Measurements from ENCODE around the gene SLC18A2. TPM values are rescaled to one million over a fixed set of nuclear protein-coding genes. Genes with fewer than 3 reads are reported as not detected.

Gene SLC18A2
- total RNA-seq, 1 experiment from 2014 or later = 4.0 TPM

GRCh38 chr10:117294039-117294645 lies 53.2 kb downstream of the SLC18A2 start:
- H3K14ac ChIP-seq (ENCODE audit: insufficient read depth, low read length) = no peak overlapping the region
- H2BK15ac ChIP-seq (ENCODE audit: low read depth, low read length) = no peak overlapping the region
- H3K4ac ChIP-seq (ENCODE audit: low read depth, low read length) = no peak overlapping the region
- Mint-ChIP-seq H3K4me3 (no peak overlapping the region), H3K4me1 (peaks cover 6 to 8% of the 10 kb centered on the region in 2 experiments; a peak in 3 of 4 replicates), H3K36me3 (ENCODE audit: insufficient read depth in 1 of 3, low read depth in 3 of 3) (peaks cover 3 to 8% (median 4%) of the 10 kb centered on the region in 3 experiments; a peak in 4 of 7 replicates), H3K9me3 (no peaks in the 10 kb centered on the region), H3K27ac (no peak overlapping the region), H3K27me3 (ENCODE audit: low read depth) (no peaks in the 10 kb centered on the region)
- no CpG with 5 or more reads among the region's 1 CpG for WGBS (ENCODE audit: extremely low coverage, insufficient read length, low lambda C conversion rate)
- H3K18ac ChIP-seq (ENCODE audit: insufficient read length, low read depth, low read length) = no peak overlapping the region
- TF ChIP-seq CTCF (conservative IDR thresholded peaks at IDR 0.05) = no peak
- no peak overlapping the region for H4K91ac ChIP-seq (ENCODE audit: insufficient read length, low read depth, low read length)
- H3K79me2 ChIP-seq (ENCODE audit: insufficient read depth, low read length) = 0 out of 2 replicates have a peak, but pooled peaks cover 1% of the 10 kb centered on the region
- H3K9me3 ChIP-seq (ENCODE audit: control insufficient read depth, low read depth, low read length) = no peaks in the 10 kb centered on the region
- H3K4me2 ChIP-seq (ENCODE audit: insufficient read depth, insufficient read length, low read length) = no peak overlapping the region
- H2BK120ac ChIP-seq (ENCODE audit: low read depth, low read length, poor library complexity, severe bottlenecking) = no peak overlapping the region
- no peak overlapping the region for H3K27ac ChIP-seq (ENCODE audit: insufficient read length, low read depth, low read length)
- no peak overlapping the region for H4K8ac ChIP-seq (replicated peaks; ENCODE audit: insufficient read length, low read depth, low read length)
- no peak overlapping the region for H3K23ac ChIP-seq (ENCODE audit: insufficient read length, low read depth, low read length)
- no peak overlapping the region for H2BK20ac ChIP-seq (ENCODE audit: low read depth, low read length, poor library complexity, severe bottlenecking)
- H3T11ph ChIP-seq (ENCODE audit: low read length) = no peak overlapping the region
- H2AFZ ChIP-seq (ENCODE audit: low read length) = no peak overlapping the region
- H3K79me1 ChIP-seq (ENCODE audit: insufficient read depth, low read depth, low read length, poor library complexity, severe bottlenecking) = no peaks in the 10 kb centered on the region
- no peak overlapping the region for H2AK5ac ChIP-seq (ENCODE audit: insufficient read length, low read length)
- no peaks in the 10 kb centered on the region for H3K4me1 ChIP-seq (ENCODE audit: insufficient read depth, low read length)
- no peak for DNase-seq
- no peaks in the 10 kb centered on the region for H3K23me2 ChIP-seq (ENCODE audit: insufficient read length, low read depth, low read length, poor library complexity, severe bottlenecking)
- no peak overlapping the region for H2BK12ac ChIP-seq (ENCODE audit: insufficient read length, low read depth, low read length)
- no peaks in the 10 kb centered on the region for H3K27me3 ChIP-seq (ENCODE audit: insufficient read depth, low read length)
- no peak overlapping the region for H2BK5ac ChIP-seq (ENCODE audit: insufficient read length, low read length)
- H4K5ac ChIP-seq (ENCODE audit: insufficient read length, low read depth, low read length) = no peak overlapping the region
- no peak overlapping the region for H3K56ac ChIP-seq (ENCODE audit: insufficient read length, low read depth, low read length)
- H4K20me1 ChIP-seq (ENCODE audit: control insufficient read depth, insufficient read depth, insufficient read length) = no peaks in the 10 kb centered on the region
- H3K9ac ChIP-seq (ENCODE audit: extremely low read depth, insufficient read length, low read length) = no peak overlapping the region

Data from H9 (cell line).